SU-DHL-6 (cell line): ENCODE results near the gene FEN1.

ENCODE experiments used
- H2AFZ ChIP-seq: fragments of 200-600 bp; sonication (generic); 2 replicates; pipeline ENCODE4 v1.6.1; 2014; ENCODE audit warnings: low read depth, mild to moderate bottlenecking, moderate library complexity, mixed read lengths, antibody characterized with exemption, low read length; ENCODE audit not compliant: severe bottlenecking
- H3F3A ChIP-seq: fragments of 200-600 bp; shearing (Covaris generic); 2 replicates; pipeline ENCODE4 v1.6.0; 2016; ENCODE audit warnings: antibody characterized with exemption, mild to moderate bottlenecking; ENCODE audit not compliant: insufficient read depth
- H3K27ac ChIP-seq: fragments of 200-600 bp; sonication (generic); 2 replicates; pipeline ENCODE4 v1.5.1; 2016; ENCODE audit warnings: low read depth, mild to moderate bottlenecking, low read length, moderate library complexity, mixed read lengths
- H3K27me3 ChIP-seq: fragments of 200-600 bp; sonication (generic), shearing (Covaris generic); 2 replicates; pipeline ENCODE4 v1.6.0; 2014; ENCODE audit warnings: mild to moderate bottlenecking, low read length
- H3K36me3 ChIP-seq: fragments of 200-600 bp; sonication (generic); 2 replicates; pipeline ENCODE4 v1.6.1; 2014; ENCODE audit warnings: mild to moderate bottlenecking, low read length, mixed read lengths
- H3K4me2 ChIP-seq: fragments of 300-600, 200-600 bp; shearing (Covaris generic), sonication (generic); 2 replicates; pipeline ENCODE4 v1.6.0; 2014; ENCODE audit warnings: low read length, low read depth, mild to moderate bottlenecking; ENCODE audit not compliant: poor library complexity, severe bottlenecking
- H3K4me3 ChIP-seq: fragments of 200-600 bp; sonication (generic); 2 replicates; pipeline ENCODE4 v1.5.1; 2014; ENCODE audit warnings: antibody characterized with exemption, low read length, mild to moderate bottlenecking, mixed read lengths; ENCODE audit not compliant: insufficient read depth, poor library complexity, severe bottlenecking
- H3K79me2 ChIP-seq: fragments of 200-600 bp; sonication (generic); 2 replicates; pipeline ENCODE4 v1.6.1; 2014; ENCODE audit warnings: mild to moderate bottlenecking, low read length, moderate library complexity; ENCODE audit not compliant: insufficient read depth
- H3K9ac ChIP-seq: fragments of 200-600 bp; sonication (generic); 2 replicates; pipeline ENCODE4 v1.7.0; 2014; ENCODE audit warnings: mild to moderate bottlenecking, low read length
- H3K9me2 ChIP-seq: fragments of 200-600 bp; sonication (generic); replicated peaks from 2 replicates; pipeline ENCODE4 v1.6.1; 2014; ENCODE audit warnings: low read length; ENCODE audit not compliant: insufficient read depth
- H3K9me3 ChIP-seq: fragments of 200-600 bp; sonication (generic); 2 replicates; pipeline ENCODE4 v1.6.1; 2014; ENCODE audit warnings: low read length, mixed read lengths; ENCODE audit not compliant: insufficient read depth
- H4K20me1 ChIP-seq: fragments of 200-600 bp; sonication (generic); 2 replicates; pipeline ENCODE4 v1.6.1; 2014; ENCODE audit warnings: low read depth, mild to moderate bottlenecking, antibody characterized with exemption, low read length, moderate library complexity, mixed read lengths
- CTCF ChIP-seq: fragments of 200-600 bp; sonication (generic); IDR thresholded peaks from one replicate; pipeline ENCODE4 v1.5.1; 2017; ENCODE audit warnings: antibody characterized with exemption, mild to moderate bottlenecking, low read length, moderate library complexity; ENCODE audit not compliant: insufficient read depth, poor library complexity, severe bottlenecking
- EZH2phosphoT487 ChIP-seq: fragments of 200-600 bp; sonication (generic), shearing (Covaris generic); conservative IDR thresholded peaks from 2 replicates; pipeline ENCODE4 v1.6.1; 2018; ENCODE audit warnings: mild to moderate bottlenecking, antibody characterized with exemption, low read length, moderate library complexity, mixed read lengths

FEN1 gene

GRCh38 chr11:61769169-61769920 is 23.4 kb upstream of the FEN1 start:
- H3K9ac ChIP-seq: no peak overlapping the region
- H3K4me2 ChIP-seq: no peak overlapping the region
- no peak overlapping the region for H2AFZ ChIP-seq
- no peaks in the 10 kb centered on the region for H3K36me3 ChIP-seq
- H4K20me1 ChIP-seq: no peaks in the 10 kb centered on the region
- no peaks in the 10 kb centered on the region for H3K9me2 ChIP-seq
- H3F3A ChIP-seq: no peaks in the 10 kb centered on the region
- no peak overlapping the region for H3K27ac ChIP-seq
- H3K27me3 ChIP-seq: no peaks in the 10 kb centered on the region
- no peaks in the 10 kb centered on the region for H3K79me2 ChIP-seq
- no peak for TF ChIP-seq EZH2phosphoT487
- TF ChIP-seq CTCF: no peak
- no peaks in the 10 kb centered on the region for H3K9me3 ChIP-seq
- no peak overlapping the region for H3K4me3 ChIP-seq

- no peaks in the 10 kb centered on the region for H3K9me3 ChIP-seq
- H4K20me1 ChIP-seq: no peaks in the 10 kb centered on the region
- H3K4me2 ChIP-seq: no peak overlapping the region
- no peaks in the 10 kb centered on the region for H3K27me3 ChIP-seq
- no peaks in the 10 kb centered on the region for H3K36me3 ChIP-seq
- no peak overlapping the region for H3K27ac ChIP-seq
- no peak overlapping the region for H3K4me3 ChIP-seq
- H2AFZ ChIP-seq: no peak overlapping the region
- no peaks in the 10 kb centered on the region for H3K9me2 ChIP-seq
- no peak overlapping the region for H3K9ac ChIP-seq
- no peaks in the 10 kb centered on the region for H3F3A ChIP-seq
- H3K79me2 ChIP-seq: no peaks in the 10 kb centered on the region
- TF ChIP-seq EZH2phosphoT487 (no peak), CTCF (no peak)
These were observed 22.6 kb upstream of the FEN1 start for GRCh38 chr11:61769946-61770683.

GRCh38 chr11:61771195-61771894 is 21.4 kb upstream of the FEN1 start:
- H3K4me3 ChIP-seq: no peak overlapping the region
- H3K9me3 ChIP-seq: no peaks in the 10 kb centered on the region
- no peak for TF ChIP-seq CTCF
- no peaks in the 10 kb centered on the region for H3F3A ChIP-seq
- no peak overlapping the region for H3K9ac ChIP-seq
- no peak overlapping the region for H3K4me2 ChIP-seq
- H3K9me2 ChIP-seq: no peaks in the 10 kb centered on the region
- no peak overlapping the region for H2AFZ ChIP-seq
- H3K36me3 ChIP-seq: no peaks in the 10 kb centered on the region
- H3K79me2 ChIP-seq: no peaks in the 10 kb centered on the region
- H3K27ac ChIP-seq: no peak overlapping the region
- H3K27me3 ChIP-seq: no peaks in the 10 kb centered on the region
- H4K20me1 ChIP-seq: no peaks in the 10 kb centered on the region
